Tibial artery (tissue), 4 donors: ENCODE measurements around the gene ORC6.

Source experiments
- DNase-seq, 2 donors: peaks; one replicate each; pipeline ENCODE4 v3.0.0-alpha.2; 2019
- H3K27ac ChIP-seq, 2 donors: fragments of 200-600 bp; sonication (generic) in 1 of 2; 1 replicate in 1 of 2; 2 replicates in 1 of 2; pipeline ENCODE4 v1.5.1; 2018 to 2019; ENCODE audit warnings: mild to moderate bottlenecking in 1 of 2
- H3K27me3 ChIP-seq, 2 donors: fragments of 200-600 bp; sonication (generic) in 1 of 2; one replicate each; pipeline versions ENCODE4 v1.5.1 to v1.6.0; 2016 to 2019
- H3K36me3 ChIP-seq, 3 donors: fragments of 200-600 bp; sonication (generic) in 2 of 3; one replicate each; pipeline ENCODE4 v1.5.1; 2016 to 2019; ENCODE audit warnings: mild to moderate bottlenecking in 2 of 3
- H3K4me1 ChIP-seq, 4 donors: fragments of 200-600 bp; sonication (generic) in 2 of 4; 1 replicate in 3 of 4; 2 replicates in 1 of 4; pipeline ENCODE4 v1.5.1; 2016 to 2019
- H3K4me3 ChIP-seq, 2 donors: fragments of 200-600 bp; sonication (generic) in 1 of 2; 1 replicate in 1 of 2; 2 replicates in 1 of 2; pipeline ENCODE4 v1.5.1; 2018 to 2019; ENCODE audit warnings: mild to moderate bottlenecking in 2 of 2
- H3K9me3 ChIP-seq, 3 donors: fragments of 200-600 bp; sonication (generic) in 1 of 3; one replicate each; pipeline ENCODE4 v1.5.1; 2016 to 2019
- CTCF ChIP-seq, 2 experiments: fragments of 200-600 bp in 1 of 2; fragments of 450-650 bp in 1 of 2; IDR thresholded peaks; one replicate each; pipeline ENCODE4 v1.5.1; 2017 to 2019; ENCODE audit warnings: antibody characterized with exemption in 2 of 2, mild to moderate bottlenecking in 1 of 2, moderate library complexity in 1 of 2
- intact Hi-C: fragments of 100-400 bp; cut with DNase I; formaldehyde crosslinking; loops from one replicate; pipeline ENCODE4 v1.15.0; 2023; ENCODE audit warnings: low total_unique reads

The ORC6 gene

GRCh38 chr16:46729326-46729995 is 40.0 kb downstream of the ORC6 start:
- H3K4me1 ChIP-seq, result no peaks in the 10 kb centered on the region
- intact Hi-C loops, result no loop called here
- no peak for TF ChIP-seq CTCF (IDR thresholded peaks at IDR 0.05)
- no peak overlapping the region for H3K4me3 ChIP-seq
- DNase-seq, result no peak
- H3K27ac ChIP-seq, result no peak overlapping the region
- H3K27me3 ChIP-seq, result no peaks in the 10 kb centered on the region
- no peaks in the 10 kb centered on the region for H3K36me3 ChIP-seq
- peaks cover 0 to 5% (median 0%) of the 10 kb centered on the region in 3 donors for H3K9me3 ChIP-seq

- intact Hi-C loops, result no loop called here
- H3K27me3 ChIP-seq, result no peaks in the 10 kb centered on the region
Measured at GRCh38 chr16:46730126-46730525, 40.7 kb downstream of the ORC6 start.

GRCh38 chr16:46730801-46731690 is 41.6 kb downstream of the ORC6 start:
- DNase-seq, result no peak
- H3K27ac ChIP-seq, result no peak overlapping the region

More at GRCh38 chr16:46730126-46730525, 40.7 kb downstream of the ORC6 start:
- Histone ChIP-seq H3K36me3 (no peaks in the 10 kb centered on the region), H3K4me3 (no peak overlapping the region), H3K9me3 (peaks cover 0 to 5% (median 0%) of the 10 kb centered on the region in 3 donors), H3K4me1 (no peaks in the 10 kb centered on the region), H3K27ac (no peak overlapping the region)
- DNase-seq, result no peak
- TF ChIP-seq CTCF (IDR thresholded peaks at IDR 0.05), result no peak

GRCh38 chr16:46731691-46732555 is 42.5 kb downstream of the ORC6 start:
- DNase-seq, result no peak
- Histone ChIP-seq H3K27me3 (no peaks in the 10 kb centered on the region), H3K36me3 (no peaks in the 10 kb centered on the region), H3K27ac (no peak overlapping the region), H3K4me3 (no peak overlapping the region), H3K9me3 (no peaks in the 10 kb centered on the region), H3K4me1 (no peaks in the 10 kb centered on the region)
- intact Hi-C loops, result no loop called here
- no peak for TF ChIP-seq CTCF (IDR thresholded peaks at IDR 0.05)

More at GRCh38 chr16:46730801-46731690, 41.6 kb downstream of the ORC6 start:
- H3K4me1 ChIP-seq, result no peaks in the 10 kb centered on the region
- no peaks in the 10 kb centered on the region for H3K27me3 ChIP-seq
- no peaks in the 10 kb centered on the region for H3K9me3 ChIP-seq
- no peaks in the 10 kb centered on the region for H3K36me3 ChIP-seq
- intact Hi-C loops, result no loop called here
- no peak overlapping the region for H3K4me3 ChIP-seq
- TF ChIP-seq CTCF (IDR thresholded peaks at IDR 0.05), result no peak

- H3K4me1 ChIP-seq, result no peaks in the 10 kb centered on the region
- no peaks in the 10 kb centered on the region for H3K36me3 ChIP-seq
- no peak overlapping the region for H3K4me3 ChIP-seq
- H3K27me3 ChIP-seq, result no peaks in the 10 kb centered on the region
- intact Hi-C loops, result no loop called here
- DNase-seq, result no peak
- no peak overlapping the region for H3K27ac ChIP-seq
- no peaks in the 10 kb centered on the region for H3K9me3 ChIP-seq
- no peak for TF ChIP-seq CTCF (IDR thresholded peaks at IDR 0.05)
Measured at GRCh38 chr16:46732561-46732960, 43.1 kb downstream of the ORC6 start.
